ENCODE data around the gene EIF1.
"Not testable (repeated sequence)": the region's sequence is repeated elsewhere in the genome, so short reads cannot be mapped to it uniquely, and the experiment has no call there.

The EIF1 gene

GRCh38 chr17:41656249-41657023, 32.2 kb upstream of the EIF1 start:
- DNase-seq = no peak

GRCh38 chr17:41657176-41657754, 31.4 kb upstream of the EIF1 start:
- DNase-seq = no peak

GRCh38 chr17:41657936-41658335, 30.7 kb upstream of the EIF1 start:
- DNase-seq = no peak

GRCh38 chr17:41658846-41659245, 29.8 kb upstream of the EIF1 start:
- DNase-seq = no peak

GRCh38 chr17:41659427-41660212, 29.1 kb upstream of the EIF1 start:
- no peak for DNase-seq

- no peak for DNase-seq
Measured at GRCh38 chr17:41660221-41660711, 28.4 kb upstream of the EIF1 start.

GRCh38 chr17:41663451-41664171, 25.1 kb upstream of the EIF1 start:
- no peak for DNase-seq

GRCh38 chr17:41664172-41664457, 24.6 kb upstream of the EIF1 start:
- no peak for DNase-seq

GRCh38 chr17:41664587-41665565, 23.8 kb upstream of the EIF1 start:
- DNase-seq = no peak

GRCh38 chr17:41665566-41666236, 23.0 kb upstream of the EIF1 start:
- peak; percentile 69 for DNase-seq

- peak; percentile 56 for DNase-seq
Measured at GRCh38 chr17:41666237-41666641, 22.4 kb upstream of the EIF1 start.

GRCh38 chr17:41666708-41667279, 21.9 kb upstream of the EIF1 start:
- DNase-seq = peak; percentile 67

GRCh38 chr17:41667280-41668041, 21.2 kb upstream of the EIF1 start:
- no peak for DNase-seq

GRCh38 chr17:41672153-41672552, 16.5 kb upstream of the EIF1 start:
- DNase-seq = no peak

GRCh38 chr17:41675157-41676057, 13.3 kb upstream of the EIF1 start:
- DNase-seq = not testable (repeated sequence)

- DNase-seq = no peak
Measured at GRCh38 chr17:41676058-41676419, 12.6 kb upstream of the EIF1 start.

GRCh38 chr17:41678411-41678906, 10.2 kb upstream of the EIF1 start:
- no peak for DNase-seq

GRCh38 chr17:41678907-41679739, 9.6 kb upstream of the EIF1 start:
- DNase-seq = no peak
